ENCODE data around the gene ARF4.
A peak's percentile ranks its signal among the peaks of the same experiment; 100 is the strongest.

Gene ARF4

GRCh38 chr3:57569859-57570450 is 27.2 kb downstream of the ARF4 start:
- TF ChIP-seq, protein P1, sequence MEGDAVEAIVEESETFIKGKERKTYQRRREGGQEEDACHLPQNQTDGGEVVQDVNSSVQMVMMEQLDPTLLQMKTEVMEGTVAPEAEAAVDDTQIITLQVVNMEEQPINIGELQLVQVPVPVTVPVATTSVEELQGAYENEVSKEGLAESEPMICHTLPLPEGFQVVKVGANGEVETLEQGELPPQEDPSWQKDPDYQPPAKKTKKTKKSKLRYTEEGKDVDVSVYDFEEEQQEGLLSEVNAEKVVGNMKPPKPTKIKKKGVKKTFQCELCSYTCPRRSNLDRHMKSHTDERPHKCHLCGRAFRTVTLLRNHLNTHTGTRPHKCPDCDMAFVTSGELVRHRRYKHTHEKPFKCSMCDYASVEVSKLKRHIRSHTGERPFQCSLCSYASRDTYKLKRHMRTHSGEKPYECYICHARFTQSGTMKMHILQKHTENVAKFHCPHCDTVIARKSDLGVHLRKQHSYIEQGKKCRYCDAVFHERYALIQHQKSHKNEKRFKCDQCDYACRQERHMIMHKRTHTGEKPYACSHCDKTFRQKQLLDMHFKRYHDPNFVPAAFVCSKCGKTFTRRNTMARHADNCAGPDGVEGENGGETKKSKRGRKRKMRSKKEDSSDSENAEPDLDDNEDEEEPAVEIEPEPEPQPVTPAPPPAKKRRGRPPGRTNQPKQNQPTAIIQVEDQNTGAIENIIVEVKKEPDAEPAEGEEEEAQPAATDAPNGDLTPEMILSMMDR (IDR thresholded peaks at IDR 0.05; ENCODE audit: low read depth, low read length, poor library complexity, severe bottlenecking): no peak
- no peak for TF ChIP-seq EZH2phosphoT487 (IDR thresholded peaks at IDR 0.05; ENCODE audit: borderline replicate concordance, low read length)

DNA sequence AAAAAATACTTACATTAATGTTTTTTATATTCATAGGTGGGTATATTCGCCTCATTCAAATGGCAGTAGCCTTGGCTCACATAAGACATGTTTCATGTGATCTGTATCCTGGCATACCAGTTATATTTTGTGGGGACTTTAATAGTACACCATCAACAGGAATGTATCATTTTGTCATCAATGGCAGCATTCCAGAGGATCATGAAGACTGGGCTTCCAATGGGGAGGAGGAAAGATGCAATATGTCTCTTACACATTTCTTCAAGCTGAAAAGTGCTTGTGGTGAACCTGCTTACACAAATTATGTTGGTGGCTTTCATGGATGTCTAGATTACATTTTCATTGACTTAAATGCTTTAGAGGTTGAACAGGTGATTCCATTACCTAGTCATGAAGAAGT is 37.6 kb downstream of the ARF4 start:
- Histone ChIP-seq H3K79me2 (ENCODE audit: control insufficient read depth, low read length) (peaks cover 94% of the 10 kb centered on the region), H4K20me1 (ENCODE audit: control insufficient read depth, insufficient read depth, low read depth, low read length) (peaks cover 11% of the 10 kb centered on the region), H3K36me3 (ENCODE audit: control insufficient read depth, low read length) (peaks cover 73% of the 10 kb centered on the region), H3K9me3 (ENCODE audit: control insufficient read depth, insufficient read depth, low read length) (no peaks in the 10 kb centered on the region), H3K27ac (ENCODE audit: low read depth, low read length) (no peak overlapping the region), H3F3A (ENCODE audit: control insufficient read depth, insufficient read depth) (0 out of 2 replicates have a peak, but pooled peaks cover 5% of the 10 kb centered on the region), H3K4me3 (ENCODE audit: low read length) (peak overlapping the region; percentile 99), H3K4me1 (ENCODE audit: control insufficient read depth, low read length) (peaks cover 26% of the 10 kb centered on the region), H3K9me2 (replicated peaks; ENCODE audit: control insufficient read depth, low read length) (no peaks in the 10 kb centered on the region), H3K27me3 (ENCODE audit: control insufficient read depth, low read length) (no peaks in the 10 kb centered on the region), H3K4me2 (ENCODE audit: low read length) (peak overlapping the region; percentile 96)
- TF ChIP-seq EZH2phosphoT487 (IDR thresholded peaks at IDR 0.05; ENCODE audit: borderline replicate concordance, low read length): no peak
- TF ChIP-seq, protein P1 (IDR thresholded peaks at IDR 0.05; ENCODE audit: low read depth, low read length, poor library complexity, severe bottlenecking): no peak

More at GRCh38 chr3:57569859-57570450, 27.2 kb downstream of the ARF4 start:
- H3K27ac ChIP-seq (ENCODE audit: low read depth, low read length): no peak overlapping the region
- H3K9me2 ChIP-seq (replicated peaks; ENCODE audit: control insufficient read depth, low read length): no peaks in the 10 kb centered on the region
- no peaks in the 10 kb centered on the region for H3K9me3 ChIP-seq (ENCODE audit: control insufficient read depth, insufficient read depth, low read length)
- peaks cover 25% of the 10 kb centered on the region for H3K79me2 ChIP-seq (ENCODE audit: control insufficient read depth, low read length)
- no peaks in the 10 kb centered on the region for H3K4me1 ChIP-seq (ENCODE audit: control insufficient read depth, low read length)
- H3K27me3 ChIP-seq (ENCODE audit: control insufficient read depth, low read length): no peaks in the 10 kb centered on the region
- H3K4me2 ChIP-seq (ENCODE audit: low read length): no peak overlapping the region
- H3F3A ChIP-seq (ENCODE audit: control insufficient read depth, insufficient read depth): peaks cover 6% of the 10 kb centered on the region
- H4K20me1 ChIP-seq (ENCODE audit: control insufficient read depth, insufficient read depth, low read depth, low read length): no peaks in the 10 kb centered on the region
- H3K4me3 ChIP-seq (ENCODE audit: low read length): no peak overlapping the region
- H3K36me3 ChIP-seq (ENCODE audit: control insufficient read depth, low read length): peaks cover 61% of the 10 kb centered on the region

GRCh38 chr3:57557085-57557537 is 40.0 kb downstream of the ARF4 start:
- Histone ChIP-seq H3K27me3 (ENCODE audit: control insufficient read depth, low read length) (no peaks in the 10 kb centered on the region), H3K9me3 (ENCODE audit: control insufficient read depth, insufficient read depth, low read length) (no peaks in the 10 kb centered on the region), H3K36me3 (ENCODE audit: control insufficient read depth, low read length) (peaks cover 58% of the 10 kb centered on the region), H3K79me2 (ENCODE audit: control insufficient read depth, low read length) (peaks cover 77% of the 10 kb centered on the region), H3K27ac (ENCODE audit: low read depth, low read length) (peak overlapping the region; percentile 85), H3K9me2 (replicated peaks; ENCODE audit: control insufficient read depth, low read length) (no peaks in the 10 kb centered on the region), H3K4me3 (ENCODE audit: low read length) (peak overlapping the region; percentile 99), H3F3A (ENCODE audit: control insufficient read depth, insufficient read depth) (no peaks in the 10 kb centered on the region), H4K20me1 (ENCODE audit: control insufficient read depth, insufficient read depth, low read depth, low read length) (peaks cover 11% of the 10 kb centered on the region), H3K4me2 (ENCODE audit: low read length) (peak overlapping the region; percentile 96), H3K4me1 (ENCODE audit: control insufficient read depth, low read length) (peaks cover 26% of the 10 kb centered on the region)
- TF ChIP-seq, protein P1 (IDR thresholded peaks at IDR 0.05; ENCODE audit: low read depth, low read length, poor library complexity, severe bottlenecking): no peak
- no peak for TF ChIP-seq EZH2phosphoT487 (IDR thresholded peaks at IDR 0.05; ENCODE audit: borderline replicate concordance, low read length)
